Lung (tissue), 12 donors: ENCODE results near the gene UBA1. TPM values are rescaled to one million over a fixed set of nuclear protein-coding genes. Genes with fewer than 3 reads are reported as not detected.

Experiments used
- ATAC-seq: fragments of 200-7000 bp; cut with Tn5 transposase; one replicate; pipeline ENCODE4 v1.9.1; 2020; ENCODE audit warnings: moderate number of reproducible peaks; ENCODE audit not compliant: insufficient read depth, low FRiP score
- DNase-seq, 3 donors: peaks; one replicate each; pipeline ENCODE4 v3.0.0-alpha.2; 2013 to 2017
- H3K27ac ChIP-seq, 2 donors: one replicate each; pipeline ENCODE4 v1.5.1; 2013; ENCODE audit warnings: mild to moderate bottlenecking in 2 of 2, moderate library complexity in 2 of 2, control low read depth in 1 of 2, inconsistent platforms in 1 of 2, low read depth in 1 of 2, low read length in 1 of 2
- H3K27me3 ChIP-seq, 3 donors: one replicate each; pipeline ENCODE4 v1.5.1; 2013; ENCODE audit warnings: low read length in 2 of 3; ENCODE audit not compliant: control insufficient read depth in 3 of 3, insufficient read depth in 3 of 3
- H3K36me3 ChIP-seq, 4 donors: one replicate each; pipeline ENCODE4 v1.5.1; 2013; ENCODE audit warnings: low read length in 4 of 4, mild to moderate bottlenecking in 1 of 4, moderate library complexity in 1 of 4; ENCODE audit not compliant: control insufficient read depth in 4 of 4, insufficient read depth in 4 of 4
- H3K4me1 ChIP-seq, 5 donors: one replicate each; pipeline ENCODE4 v1.5.1; 2013; ENCODE audit warnings: low read length in 5 of 5, mild to moderate bottlenecking in 2 of 5, moderate library complexity in 1 of 5; ENCODE audit not compliant: control insufficient read depth in 5 of 5, insufficient read depth in 5 of 5
- H3K4me3 ChIP-seq: one replicate; pipeline ENCODE4 v1.5.1; 2013; ENCODE audit warnings: mild to moderate bottlenecking, control low read depth, moderate library complexity
- H3K9ac ChIP-seq, 2 donors: one replicate each; pipeline ENCODE4 v1.5.1; 2013; ENCODE audit warnings: low read length in 2 of 2, control low read depth in 1 of 2; ENCODE audit not compliant: insufficient read depth in 1 of 2
- H3K9me3 ChIP-seq, 4 donors: one replicate each; pipeline ENCODE4 v1.5.1; 2013; ENCODE audit warnings: low read length in 3 of 4, mild to moderate bottlenecking in 1 of 4, moderate library complexity in 1 of 4; ENCODE audit not compliant: control insufficient read depth in 4 of 4, insufficient read depth in 3 of 4
- WGBS, 2 donors: extraction: QIAGEN DNeasy Blood & Tissue Kit; methylation state at CpG; one replicate each; pipeline ENCODE4 v1.1.7; 2013; 5-methylcytosine and 5-hydroxymethylcytosine counted together
- polyA plus RNA-seq, 2 donors: library from polyadenylated mRNA; stranded (reverse); fragments of 200-250 nt; gene quantifications; one replicate each; pipeline ENCODE4 v1.2.1, GENCODE V29; 2013
- total RNA-seq, 2 donors: library from RNA; depleted of rRNA in 1 of 2; stranded (reverse); fragments of >200 nt in 1 of 2; gene quantifications; one replicate each; pipeline ENCODE4 v1.2.1, GENCODE V29; 2014 to 2021
- TF ChIP-seq, protein P1 (sequence below): IDR thresholded peaks from 2 replicates; pipeline ENCODE4 v1.5.1; 2012; ENCODE audit warnings: mild to moderate bottlenecking; ENCODE audit errors: control extremely low read depth, extremely low read depth
- donor health status: control.
- donor health status: control.
- donor health status: Bipolar disorder and iron deficiency.
- donor health status: healthy.
- donor health status: DM: yes; HTN: yes; CAD: no.

UBA1 gene
- total and polyA plus RNA-seq, 4 donors, result 92.5 to 221 (median 131) TPM

DNA sequence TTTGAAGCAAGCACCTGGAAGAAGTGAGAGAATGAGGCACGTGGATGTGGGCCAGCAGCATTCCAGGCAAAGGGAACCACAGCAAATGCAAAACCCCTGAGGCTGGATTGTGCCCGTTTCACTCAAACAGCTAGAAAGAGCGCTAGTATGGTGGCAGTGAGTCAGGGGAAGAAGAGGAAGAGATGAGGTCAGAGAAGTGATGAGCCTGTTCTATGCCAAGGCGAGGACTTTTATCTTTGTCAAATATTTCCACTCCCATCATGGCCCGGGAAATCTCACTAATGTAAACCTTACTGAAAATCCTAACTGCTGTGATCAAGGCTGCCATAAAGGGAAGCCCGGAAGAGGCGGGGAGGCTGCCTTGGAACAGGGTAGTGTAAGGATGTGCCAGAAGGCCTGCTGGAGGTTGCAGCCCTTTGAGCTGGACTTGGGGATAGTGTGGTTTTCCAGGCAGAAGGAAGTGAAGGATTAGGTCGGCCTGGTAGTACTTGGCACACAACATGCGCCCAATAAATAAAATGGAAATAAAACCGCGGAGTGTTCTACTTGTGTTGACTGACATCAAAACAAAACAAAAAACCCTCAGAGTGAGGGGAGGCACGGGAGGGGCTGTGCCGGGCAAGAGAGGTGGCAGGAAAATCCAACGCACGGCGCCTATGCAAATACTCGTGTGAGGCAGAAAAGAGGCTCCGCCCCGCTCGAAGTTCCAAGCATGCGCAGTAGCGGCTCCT is 23.7 kb downstream of the UBA1 start:
- TF ChIP-seq, protein P1, sequence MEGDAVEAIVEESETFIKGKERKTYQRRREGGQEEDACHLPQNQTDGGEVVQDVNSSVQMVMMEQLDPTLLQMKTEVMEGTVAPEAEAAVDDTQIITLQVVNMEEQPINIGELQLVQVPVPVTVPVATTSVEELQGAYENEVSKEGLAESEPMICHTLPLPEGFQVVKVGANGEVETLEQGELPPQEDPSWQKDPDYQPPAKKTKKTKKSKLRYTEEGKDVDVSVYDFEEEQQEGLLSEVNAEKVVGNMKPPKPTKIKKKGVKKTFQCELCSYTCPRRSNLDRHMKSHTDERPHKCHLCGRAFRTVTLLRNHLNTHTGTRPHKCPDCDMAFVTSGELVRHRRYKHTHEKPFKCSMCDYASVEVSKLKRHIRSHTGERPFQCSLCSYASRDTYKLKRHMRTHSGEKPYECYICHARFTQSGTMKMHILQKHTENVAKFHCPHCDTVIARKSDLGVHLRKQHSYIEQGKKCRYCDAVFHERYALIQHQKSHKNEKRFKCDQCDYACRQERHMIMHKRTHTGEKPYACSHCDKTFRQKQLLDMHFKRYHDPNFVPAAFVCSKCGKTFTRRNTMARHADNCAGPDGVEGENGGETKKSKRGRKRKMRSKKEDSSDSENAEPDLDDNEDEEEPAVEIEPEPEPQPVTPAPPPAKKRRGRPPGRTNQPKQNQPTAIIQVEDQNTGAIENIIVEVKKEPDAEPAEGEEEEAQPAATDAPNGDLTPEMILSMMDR, result no peak
- peak in 2 of 3 donors; percentile 68 to 71 for DNase-seq
- H3K9ac ChIP-seq, result peak overlapping the region in 1 of 2 donors; percentile 78
- no peak overlapping the region for H3K4me3 ChIP-seq
- peaks cover 0 to 5% (median 0%) of the 10 kb centered on the region in 3 donors for H3K27me3 ChIP-seq
- no peak for ATAC-seq
- peak overlapping the region; percentile 88 to 94 for H3K27ac ChIP-seq
- H3K4me1 ChIP-seq, result peaks cover 0 to 28% (median 17%) of the 10 kb centered on the region in 5 donors
- H3K9me3 ChIP-seq, result peaks cover 0 to 5% (median 0%) of the 10 kb centered on the region in 4 donors
- WGBS, 2 donors, result 13 to 17% methylated on average over 15 to 22 of the region's 22 CpGs
- H3K36me3 ChIP-seq, result peaks cover 9 to 34% (median 29%) of the 10 kb centered on the region in 4 donors

DNA sequence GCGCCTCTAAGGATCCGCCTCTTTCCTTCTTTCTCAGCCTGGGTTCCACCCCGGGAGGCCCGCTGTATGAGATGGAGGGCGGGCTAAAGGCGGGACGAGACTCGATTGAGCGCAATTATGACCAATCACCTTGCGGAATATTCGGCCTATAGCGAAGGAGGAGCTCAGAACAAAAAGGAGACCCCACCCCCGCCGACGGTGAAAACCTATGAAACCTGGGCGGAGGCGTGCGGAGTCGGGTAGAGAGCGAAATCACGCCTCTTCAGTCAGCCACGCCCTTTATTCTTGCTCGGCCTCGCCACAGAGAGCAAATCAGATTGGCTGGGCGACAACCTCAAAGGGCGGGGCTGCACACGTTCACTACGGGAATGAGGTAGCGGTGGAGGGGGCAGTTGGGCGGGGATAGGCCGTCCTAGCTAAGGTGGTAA is 24.2 kb downstream of the UBA1 start:
- Histone ChIP-seq H3K36me3 (peaks cover 4 to 29% (median 24%) of the 10 kb centered on the region in 4 donors), H3K27me3 (peaks cover 0 to 5% (median 0%) of the 10 kb centered on the region in 3 donors), H3K4me1 (peaks cover 0 to 28% (median 17%) of the 10 kb centered on the region in 5 donors), H3K9ac (peak overlapping the region; percentile 78 to 89), H3K4me3 (peak overlapping the region; percentile 80), H3K9me3 (peaks cover 0 to 5% (median 0%) of the 10 kb centered on the region in 4 donors), H3K27ac (peak overlapping the region; percentile 93 to 99)
- DNase-seq (peak; percentile 99), ATAC-seq (peak; percentile 91)
- TF ChIP-seq, protein P1, result no peak
- 0 to 1% methylated on average over 30 to 31 of the region's 31 CpGs for WGBS, 2 donors

DNA sequence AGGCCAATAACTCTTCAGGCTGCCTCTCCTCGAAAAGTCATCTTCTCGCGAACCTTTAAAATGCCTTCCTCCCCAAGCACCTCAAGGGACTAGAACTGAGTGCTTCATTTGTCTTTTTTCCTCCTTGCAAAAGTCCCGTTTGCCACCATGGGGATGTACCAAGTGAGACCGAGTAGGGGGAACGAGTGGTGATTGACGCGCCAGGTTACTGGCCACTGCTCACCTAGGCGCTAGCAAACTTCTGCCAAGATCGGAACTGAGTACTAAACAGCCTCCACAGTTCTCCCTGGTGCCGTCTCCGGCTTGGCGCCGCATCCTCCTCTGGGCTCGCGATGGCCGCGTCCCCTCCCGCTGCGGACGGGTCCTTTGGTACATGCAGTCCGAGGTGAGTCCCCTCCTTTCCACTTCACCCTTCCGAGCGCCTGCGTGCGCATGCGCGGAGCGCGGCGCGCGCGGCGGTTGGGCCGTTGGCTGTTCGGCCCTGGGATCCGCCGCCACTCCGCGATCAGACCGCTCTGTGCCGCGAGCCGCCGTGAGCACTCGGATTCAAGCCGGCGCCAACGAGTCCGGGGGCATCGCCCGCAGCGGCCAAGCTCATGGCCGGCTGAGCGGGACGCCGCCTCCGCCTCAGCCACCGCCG is 24.8 kb downstream of the UBA1 start, which contains the start of gene CDK16:
Gene CDK16 (plus strand): TSS at position 402 of the 640 bp plus-strand sequence. CDS start 4,877 bp downstream, outside the sequence.
- peaks cover 0 to 5% (median 0%) of the 10 kb centered on the region in 3 donors for H3K27me3 ChIP-seq
- H3K4me3 ChIP-seq, result peak within 1 kb of the TSS; percentile 80
- 0 to 1% methylated on average over 35 to 61 of the region's 61 CpGs for WGBS, 2 donors
- peaks cover 3 to 25% (median 21%) of the 10 kb centered on the region in 4 donors for H3K36me3 ChIP-seq
- peak; percentile 69 for ATAC-seq
- peak; percentile 84 to 94 (median 90) for DNase-seq
- TF ChIP-seq, protein P1, result no peak
- peak within 1 kb of the TSS; percentile 93 to 99 for H3K27ac ChIP-seq
- peaks cover 0 to 4% (median 0%) of the 10 kb centered on the region in 4 donors for H3K9me3 ChIP-seq
- H3K4me1 ChIP-seq, result peaks cover 0 to 28% (median 17%) of the 10 kb centered on the region in 5 donors
- H3K9ac ChIP-seq, result peak within 1 kb of the TSS; percentile 78 to 89
